Smooth muscle cell (in vitro differentiated cells): ENCODE data around the gene SZT2. TPM values are rescaled to one million over a fixed set of nuclear protein-coding genes. Genes with fewer than 3 reads are reported as not detected.
A peak's percentile ranks its signal among the peaks of the same experiment; 100 is the strongest.
"Not testable (repeated sequence)": the region's sequence is repeated elsewhere in the genome, so short reads cannot be mapped to it uniquely, and the experiment has no call there.

Experiments used
- DNase-seq: peaks from one replicate; lab custom pipeline; 2025; ENCODE audit not compliant: unreplicated experiment; lab: John Stamatoyannopoulos, UW
- H2AFZ ChIP-seq: fragments of 200-600 bp; sonication (generic); 2 replicates; pipeline ENCODE4 v1.6.0; 2016; ENCODE audit warnings: antibody characterized with exemption, low read depth, mild to moderate bottlenecking
- H3F3A ChIP-seq: fragments of 200-600 bp; sonication (generic); 2 replicates; pipeline ENCODE4 v1.6.0; 2017; ENCODE audit warnings: antibody characterized with exemption, low read depth
- H3K27ac ChIP-seq: fragments of 200-600 bp; sonication (generic); 2 replicates; pipeline ENCODE4 v1.5.1; 2016; ENCODE audit warnings: low read depth, mild to moderate bottlenecking
- H3K27me3 ChIP-seq: fragments of 200-600 bp; sonication (generic); 2 replicates; pipeline ENCODE4 v1.6.1; 2016; ENCODE audit warnings: low read depth, mild to moderate bottlenecking
- H3K36me3 ChIP-seq: fragments of 200-600 bp; sonication (generic); 2 replicates; pipeline ENCODE4 v1.5.1; 2016; ENCODE audit warnings: low read depth
- H3K4me1 ChIP-seq: fragments of 200-600 bp; sonication (generic); 2 replicates; pipeline ENCODE4 v1.5.1; 2016; ENCODE audit warnings: low read depth
- H3K4me2 ChIP-seq: fragments of 200-600 bp; sonication (generic); 2 replicates; pipeline ENCODE4 v1.6.0; 2016; ENCODE audit warnings: mild to moderate bottlenecking
- H3K4me3 ChIP-seq: fragments of 200-600 bp; sonication (generic); 2 replicates; pipeline ENCODE4 v1.5.1; 2016; ENCODE audit warnings: mild to moderate bottlenecking
- H3K79me2 ChIP-seq: fragments of 200-600 bp; sonication (generic); 2 replicates; pipeline ENCODE4 v1.6.0; 2016; ENCODE audit warnings: low read depth, mild to moderate bottlenecking
- H3K9ac ChIP-seq: fragments of 200-600 bp; sonication (generic); 2 replicates; pipeline ENCODE4 v1.6.0; 2016; ENCODE audit warnings: low read depth
- H3K9me3 ChIP-seq: fragments of 200-600 bp; sonication (generic); replicated peaks from 2 replicates; pipeline ENCODE4 v1.5.1; 2016; ENCODE audit warnings: low read depth
- H4K20me1 ChIP-seq: fragments of 200-600 bp; sonication (generic); 2 replicates; pipeline ENCODE4 v1.6.0; 2016; ENCODE audit warnings: low read depth
- CTCF ChIP-seq: fragments of 200-600 bp; sonication (generic); IDR thresholded peaks from 2 replicates; pipeline ENCODE4 v1.5.1; 2017; ENCODE audit warnings: borderline replicate concordance, mild to moderate bottlenecking, antibody characterized with exemption; ENCODE audit not compliant: insufficient read depth, poor library complexity, severe bottlenecking
- WGBS: methylation state at CpG from one replicate; pipeline ENCODE4 v1.1.7; 2016; ENCODE audit warnings: low lambda C conversion rate; 5-methylcytosine and 5-hydroxymethylcytosine counted together
- polyA plus RNA-seq: library from polyadenylated mRNA; unstranded; fragments of >200 nt; fragmentation: Nextera tagmentation; extraction: Ambion mirVana; gene quantifications from 2 replicates; pipeline ENCODE4 v1.2.1, GENCODE V29; 2016
- total RNA-seq: library from RNA; depleted of rRNA; stranded (reverse); fragments of >200 nt; gene quantifications from 2 replicates; pipeline ENCODE4 v1.2.3, GENCODE V29; 2014

Gene SZT2
- total and polyA plus RNA-seq, 2 experiments from 2014 or later: 9.0 to 20.8 TPM

- H3K4me3 ChIP-seq: no peak overlapping the region
- H3K27ac ChIP-seq: peak overlapping the region; percentile 94
- H3K79me2 ChIP-seq: no peaks in the 10 kb centered on the region
- WGBS: 97% methylated on average over 4 of the region's 4 CpGs
- H3K4me2 ChIP-seq: peak overlapping the region; percentile 74
- H3K36me3 ChIP-seq: no peaks in the 10 kb centered on the region
- H3K4me1 ChIP-seq: peaks cover 13% of the 10 kb centered on the region
- H3K27me3 ChIP-seq: no peaks in the 10 kb centered on the region
- no peak for DNase-seq
- peaks cover 14% of the 10 kb centered on the region for H3F3A ChIP-seq
- no peak for TF ChIP-seq CTCF
- H4K20me1 ChIP-seq: no peaks in the 10 kb centered on the region
- no peak overlapping the region for H2AFZ ChIP-seq
- H3K9ac ChIP-seq: peak overlapping the region; percentile 47
- H3K9me3 ChIP-seq: no peaks in the 10 kb centered on the region
These were observed 83.8 kb downstream of the SZT2 start for GRCh38 chr1:43473463-43473862.

- not testable (repeated sequence) for DNase-seq, H3K9me3 ChIP-seq, H2AFZ ChIP-seq, H3K4me3 ChIP-seq, H3K79me2 ChIP-seq, H4K20me1 ChIP-seq, H3K27me3 ChIP-seq, H3K9ac ChIP-seq, H3K36me3 ChIP-seq
- H3K4me2 ChIP-seq: peak overlapping the region; percentile 13
- peaks cover 13% of the 10 kb centered on the region for H3K4me1 ChIP-seq
- WGBS: 45% methylated on average over 10 of the region's 10 CpGs
- H3F3A ChIP-seq: peaks cover 14% of the 10 kb centered on the region
- H3K27ac ChIP-seq: peak overlapping the region; percentile 67
These were observed 86.1 kb downstream of the SZT2 start for GRCh38 chr1:43475611-43476401.

GRCh38 chr1:43477716-43478115 is 88.0 kb downstream of the SZT2 start:
- Histone ChIP-seq H3K4me3 (no peak overlapping the region), H4K20me1 (no peaks in the 10 kb centered on the region), H2AFZ (no peak overlapping the region), H3K9ac (no peak overlapping the region), H3K36me3 (no peaks in the 10 kb centered on the region), H3F3A (peaks cover 14% of the 10 kb centered on the region), H3K79me2 (no peaks in the 10 kb centered on the region), H3K27ac (no peak overlapping the region), H3K27me3 (no peaks in the 10 kb centered on the region), H3K4me1 (peaks cover 8% of the 10 kb centered on the region), H3K9me3 (no peaks in the 10 kb centered on the region), H3K4me2 (no peak overlapping the region)
- no peak for TF ChIP-seq CTCF
- 96% methylated on average over 1 of the region's 1 CpG for WGBS
- no peak for DNase-seq

GRCh38 chr1:43479414-43479813 is 89.7 kb downstream of the SZT2 start:
- WGBS: 92% methylated on average over 3 of the region's 3 CpGs
- H3K36me3 ChIP-seq: no peaks in the 10 kb centered on the region
- no peak for DNase-seq
- H3F3A ChIP-seq: no peaks in the 10 kb centered on the region
- no peak overlapping the region for H2AFZ ChIP-seq
- H3K9me3 ChIP-seq: no peaks in the 10 kb centered on the region
- H4K20me1 ChIP-seq: no peaks in the 10 kb centered on the region
- no peak overlapping the region for H3K4me2 ChIP-seq
- no peak for TF ChIP-seq CTCF
- H3K27ac ChIP-seq: no peak overlapping the region
- no peaks in the 10 kb centered on the region for H3K4me1 ChIP-seq
- H3K9ac ChIP-seq: no peak overlapping the region
- H3K79me2 ChIP-seq: no peaks in the 10 kb centered on the region
- H3K27me3 ChIP-seq: no peaks in the 10 kb centered on the region
- H3K4me3 ChIP-seq: no peak overlapping the region
